Uterus (tissue), 2 donors: ENCODE data around the gene AFF4.

Source experiments
- POLR2A ChIP-seq, 2 donors: fragments of 450-650 bp; IDR thresholded peaks; one replicate each; pipeline ENCODE4 v1.6.1; 2016; ENCODE audit warnings: antibody characterized with exemption in 2 of 2, mild to moderate bottlenecking in 1 of 2, moderate library complexity in 1 of 2
- TF ChIP-seq, protein P1 (sequence below), 4 experiments: fragments of 200-600 bp in 2 of 4; fragments of 450-650 bp in 2 of 4; sonication (generic) in 2 of 4; IDR thresholded peaks; one replicate each; pipeline ENCODE4 v1.5.1; 2016 to 2019; ENCODE audit warnings: antibody characterized with exemption in 4 of 4, mild to moderate bottlenecking in 2 of 4, moderate library complexity in 1 of 4

DNA sequence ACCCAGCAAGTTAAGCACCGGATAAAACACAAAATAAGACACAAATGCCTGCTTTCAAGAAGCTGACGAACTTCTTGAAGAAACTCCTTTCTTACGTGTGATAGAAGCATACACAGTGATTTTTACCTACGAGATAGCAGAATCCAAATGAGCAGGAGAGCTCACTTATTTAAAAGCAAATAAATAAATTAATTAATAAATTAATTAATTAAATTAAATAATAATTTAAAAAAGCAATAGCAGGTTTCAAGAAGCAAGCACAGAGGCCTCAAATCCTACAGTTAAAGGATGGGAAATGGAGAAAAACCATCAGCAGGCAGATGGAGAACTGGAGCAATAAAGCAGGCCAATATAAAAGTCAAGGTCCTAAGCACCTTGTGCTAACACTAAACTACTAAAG is 72.6 kb downstream of the AFF4 start:
- TF ChIP-seq, protein P1, sequence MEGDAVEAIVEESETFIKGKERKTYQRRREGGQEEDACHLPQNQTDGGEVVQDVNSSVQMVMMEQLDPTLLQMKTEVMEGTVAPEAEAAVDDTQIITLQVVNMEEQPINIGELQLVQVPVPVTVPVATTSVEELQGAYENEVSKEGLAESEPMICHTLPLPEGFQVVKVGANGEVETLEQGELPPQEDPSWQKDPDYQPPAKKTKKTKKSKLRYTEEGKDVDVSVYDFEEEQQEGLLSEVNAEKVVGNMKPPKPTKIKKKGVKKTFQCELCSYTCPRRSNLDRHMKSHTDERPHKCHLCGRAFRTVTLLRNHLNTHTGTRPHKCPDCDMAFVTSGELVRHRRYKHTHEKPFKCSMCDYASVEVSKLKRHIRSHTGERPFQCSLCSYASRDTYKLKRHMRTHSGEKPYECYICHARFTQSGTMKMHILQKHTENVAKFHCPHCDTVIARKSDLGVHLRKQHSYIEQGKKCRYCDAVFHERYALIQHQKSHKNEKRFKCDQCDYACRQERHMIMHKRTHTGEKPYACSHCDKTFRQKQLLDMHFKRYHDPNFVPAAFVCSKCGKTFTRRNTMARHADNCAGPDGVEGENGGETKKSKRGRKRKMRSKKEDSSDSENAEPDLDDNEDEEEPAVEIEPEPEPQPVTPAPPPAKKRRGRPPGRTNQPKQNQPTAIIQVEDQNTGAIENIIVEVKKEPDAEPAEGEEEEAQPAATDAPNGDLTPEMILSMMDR (IDR thresholded peaks at IDR 0.05): no peak
- TF ChIP-seq POLR2A (IDR thresholded peaks at IDR 0.05): no peak
